ENCODE results near the gene MEGF11.

GRCh38 chr15:66068801-66069200 is 184.7 kb downstream of the MEGF11 start:
- TF ChIP-seq POLR2A (IDR thresholded peaks at IDR 0.05) (no peak), CTCF (IDR thresholded peaks at IDR 0.05) (no peak)
